Liver (tissue), 9 donors: Measurements from ENCODE around the gene IZUMO2. TPM values are rescaled to one million over a fixed set of nuclear protein-coding genes. Genes with fewer than 3 reads are reported as not detected.

ENCODE experiments used
- DNase-seq: peaks from one replicate; pipeline ENCODE4 v3.0.0-alpha.2; 2017; ENCODE audit warnings: low spot score
- H3K27ac ChIP-seq, 2 donors: one replicate each; pipeline ENCODE4 v1.7.0; 2013; ENCODE audit warnings: inconsistent platforms in 2 of 2, low read length in 2 of 2, control low read depth in 1 of 2, low read depth in 1 of 2, mild to moderate bottlenecking in 1 of 2
- H3K27me3 ChIP-seq, 4 donors: one replicate each; pipeline versions ENCODE4 v1.6.1 to v1.7.0; 2013; ENCODE audit warnings: low read length in 3 of 4, inconsistent platforms in 1 of 4, mild to moderate bottlenecking in 1 of 4, moderate library complexity in 1 of 4; ENCODE audit not compliant: control insufficient read depth in 4 of 4, insufficient read depth in 4 of 4
- H3K36me3 ChIP-seq, 4 donors: one replicate each; pipeline versions ENCODE4 v1.6.1 to v1.7.0; 2013; ENCODE audit warnings: low read length in 3 of 4, mild to moderate bottlenecking in 3 of 4, low read depth in 1 of 4, moderate library complexity in 1 of 4; ENCODE audit not compliant: control insufficient read depth in 4 of 4, insufficient read depth in 3 of 4
- H3K4me1 ChIP-seq, 4 donors: one replicate each; pipeline versions ENCODE4 v1.6.1 to v1.7.0; 2013; ENCODE audit warnings: low read length in 3 of 4, mild to moderate bottlenecking in 3 of 4, moderate library complexity in 1 of 4; ENCODE audit not compliant: control insufficient read depth in 4 of 4, insufficient read depth in 4 of 4
- H3K4me3 ChIP-seq, 3 donors: one replicate each; pipeline versions ENCODE4 v1.6.1 to v1.7.0; 2013; ENCODE audit warnings: low read length in 3 of 3, control low read depth in 1 of 3, low read depth in 1 of 3, mild to moderate bottlenecking in 1 of 3
- H3K9ac ChIP-seq, 2 donors: one replicate each; pipeline ENCODE4 v1.7.0; 2013; ENCODE audit warnings: low read length in 2 of 2, mild to moderate bottlenecking in 2 of 2, moderate library complexity in 2 of 2, control low read depth in 1 of 2, low read depth in 1 of 2
- H3K9me3 ChIP-seq, 4 donors: one replicate each; pipeline versions ENCODE4 v1.6.1 to v1.7.0; 2013; ENCODE audit warnings: low read length in 3 of 4; ENCODE audit not compliant: control insufficient read depth in 4 of 4
- EGR1 ChIP-seq, 2 donors: IDR thresholded peaks; 2 replicates each; pipeline ENCODE4 v1.6.1; 2016 to 2018; ENCODE audit warnings: antibody characterized with exemption in 2 of 2, low read depth in 2 of 2
- FOXA1 ChIP-seq: IDR thresholded peaks from 2 replicates; pipeline ENCODE4 v1.6.1; 2016; ENCODE audit warnings: antibody characterized with exemption
- FOXA2 ChIP-seq: IDR thresholded peaks from 2 replicates; pipeline ENCODE4 v1.6.1; 2016; ENCODE audit warnings: antibody characterized with exemption
- GABPA ChIP-seq, 2 donors: IDR thresholded peaks in 1 of 2; conservative IDR thresholded peaks in 1 of 2; 2 replicates each; pipeline ENCODE4 v1.6.1; 2016; ENCODE audit warnings: antibody characterized with exemption in 2 of 2, mild to moderate bottlenecking in 1 of 2, moderate library complexity in 1 of 2
- HNF4G ChIP-seq: IDR thresholded peaks from 2 replicates; pipeline ENCODE4 v1.6.1; 2016; ENCODE audit warnings: antibody characterized with exemption
- JUND ChIP-seq, 2 donors: IDR thresholded peaks; 2 replicates each; pipeline ENCODE4 v1.6.1; 2016; ENCODE audit warnings: antibody characterized with exemption in 2 of 2
- RXRA ChIP-seq, 2 donors: IDR thresholded peaks; 2 replicates each; pipeline ENCODE4 v1.6.1; 2017 to 2018; ENCODE audit warnings: antibody characterized with exemption in 2 of 2, mild to moderate bottlenecking in 1 of 2
- SP1 ChIP-seq: IDR thresholded peaks from 2 replicates; pipeline ENCODE4 v1.6.1; 2018; ENCODE audit warnings: antibody characterized with exemption, mild to moderate bottlenecking
- TAF1 ChIP-seq: conservative IDR thresholded peaks from 2 replicates; pipeline ENCODE4 v1.6.1; 2016; ENCODE audit warnings: antibody characterized with exemption, mild to moderate bottlenecking
- YY1 ChIP-seq: IDR thresholded peaks from 2 replicates; pipeline ENCODE4 v1.6.1; 2016; ENCODE audit warnings: antibody characterized with exemption, mild to moderate bottlenecking
- WGBS: extraction: QIAGEN DNeasy Blood & Tissue Kit; methylation state at CpG from one replicate; pipeline ENCODE4 v1.1.7; 2013; 5-methylcytosine and 5-hydroxymethylcytosine counted together
- polyA plus RNA-seq, 2 donors: library from polyadenylated mRNA; stranded (reverse) in 1 of 2; unstranded in 1 of 2; fragments of 200-250 nt in 1 of 2; fragments of >200 nt in 1 of 2; fragmentation: Nextera tagmentation in 1 of 2; extraction: Ambion mirVana in 1 of 2; gene quantifications; one replicate each; pipeline versions ENCODE4 v1.2.1 to v1.2.3, GENCODE V29; 2013 to 2015
- total RNA-seq, 2 donors: library from RNA; depleted of rRNA; stranded (reverse); fragments of >200 nt; gene quantifications; one replicate each; pipeline ENCODE4 v1.2.3, GENCODE V29; 2014
- TF ChIP-seq, protein P1 (sequence below): IDR thresholded peaks from 2 replicates; pipeline ENCODE4 v1.6.1; 2016; ENCODE audit warnings: antibody characterized with exemption, mild to moderate bottlenecking
- TF ChIP-seq, protein P2 (sequence below): IDR thresholded peaks from 2 replicates; pipeline ENCODE4 v1.6.1; 2016; ENCODE audit warnings: antibody characterized with exemption
- TF ChIP-seq, protein P3 (sequence below): IDR thresholded peaks from 2 replicates; pipeline ENCODE4 v1.6.1; 2016; ENCODE audit warnings: antibody characterized with exemption
- TF ChIP-seq, protein P4 (sequence below): IDR thresholded peaks from 2 replicates; pipeline ENCODE4 v1.6.1; 2016; ENCODE audit warnings: antibody characterized with exemption
- TF ChIP-seq, protein P5 (sequence below): fragments of 150-350 bp; IDR thresholded peaks from 2 replicates; pipeline ENCODE4 v1.5.1; 2017; ENCODE audit warnings: improper control_type of control experiment, low read depth, low read length; ENCODE audit not compliant: missing input control
- donor health status: healthy.
- donor health status: healthy.
- donor health status: healthy.
- donor health status: healthy.
- donor health status: healthy.

IZUMO2 gene
- total and polyA plus RNA-seq, 4 donors: not detected

DNA sequence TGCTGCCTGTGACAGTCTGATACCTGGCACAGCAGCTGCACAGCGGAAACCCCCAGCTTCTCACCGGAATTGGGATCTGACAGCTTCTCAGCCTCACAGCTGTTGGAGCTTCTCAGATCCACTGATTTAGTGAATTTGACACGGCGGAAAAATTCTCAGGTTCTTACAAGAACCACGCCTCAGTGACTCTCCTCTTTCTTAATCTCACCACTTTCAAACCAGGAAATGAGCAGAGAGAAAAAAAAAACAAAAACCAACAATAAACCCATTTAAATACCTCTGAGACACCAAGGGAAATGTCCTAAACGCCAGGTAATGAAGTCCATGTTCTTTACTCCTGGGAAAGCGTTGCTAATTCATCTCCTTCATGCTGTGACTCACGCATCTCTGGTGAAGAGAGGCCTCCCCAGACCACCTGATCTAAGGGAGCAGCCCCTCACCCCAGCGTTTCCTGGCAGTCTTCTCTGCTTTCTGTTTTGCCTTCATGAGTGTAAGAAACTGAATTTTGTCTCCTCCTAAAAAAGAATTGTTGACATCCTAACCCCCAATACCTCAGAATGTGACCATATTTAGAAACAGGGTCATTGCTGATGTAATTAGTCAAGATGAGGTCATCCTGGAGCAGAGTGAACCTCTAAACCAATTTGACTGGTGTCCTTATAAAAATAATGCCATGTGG is 15.9 kb upstream of the IZUMO2 start (continued):
- TF ChIP-seq, protein P1, sequence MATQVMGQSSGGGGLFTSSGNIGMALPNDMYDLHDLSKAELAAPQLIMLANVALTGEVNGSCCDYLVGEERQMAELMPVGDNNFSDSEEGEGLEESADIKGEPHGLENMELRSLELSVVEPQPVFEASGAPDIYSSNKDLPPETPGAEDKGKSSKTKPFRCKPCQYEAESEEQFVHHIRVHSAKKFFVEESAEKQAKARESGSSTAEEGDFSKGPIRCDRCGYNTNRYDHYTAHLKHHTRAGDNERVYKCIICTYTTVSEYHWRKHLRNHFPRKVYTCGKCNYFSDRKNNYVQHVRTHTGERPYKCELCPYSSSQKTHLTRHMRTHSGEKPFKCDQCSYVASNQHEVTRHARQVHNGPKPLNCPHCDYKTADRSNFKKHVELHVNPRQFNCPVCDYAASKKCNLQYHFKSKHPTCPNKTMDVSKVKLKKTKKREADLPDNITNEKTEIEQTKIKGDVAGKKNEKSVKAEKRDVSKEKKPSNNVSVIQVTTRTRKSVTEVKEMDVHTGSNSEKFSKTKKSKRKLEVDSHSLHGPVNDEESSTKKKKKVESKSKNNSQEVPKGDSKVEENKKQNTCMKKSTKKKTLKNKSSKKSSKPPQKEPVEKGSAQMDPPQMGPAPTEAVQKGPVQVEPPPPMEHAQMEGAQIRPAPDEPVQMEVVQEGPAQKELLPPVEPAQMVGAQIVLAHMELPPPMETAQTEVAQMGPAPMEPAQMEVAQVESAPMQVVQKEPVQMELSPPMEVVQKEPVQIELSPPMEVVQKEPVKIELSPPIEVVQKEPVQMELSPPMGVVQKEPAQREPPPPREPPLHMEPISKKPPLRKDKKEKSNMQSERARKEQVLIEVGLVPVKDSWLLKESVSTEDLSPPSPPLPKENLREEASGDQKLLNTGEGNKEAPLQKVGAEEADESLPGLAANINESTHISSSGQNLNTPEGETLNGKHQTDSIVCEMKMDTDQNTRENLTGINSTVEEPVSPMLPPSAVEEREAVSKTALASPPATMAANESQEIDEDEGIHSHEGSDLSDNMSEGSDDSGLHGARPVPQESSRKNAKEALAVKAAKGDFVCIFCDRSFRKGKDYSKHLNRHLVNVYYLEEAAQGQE: no peak
- TF ChIP-seq, protein P2, sequence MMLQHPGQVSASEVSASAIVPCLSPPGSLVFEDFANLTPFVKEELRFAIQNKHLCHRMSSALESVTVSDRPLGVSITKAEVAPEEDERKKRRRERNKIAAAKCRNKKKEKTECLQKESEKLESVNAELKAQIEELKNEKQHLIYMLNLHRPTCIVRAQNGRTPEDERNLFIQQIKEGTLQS: no peak

DNA sequence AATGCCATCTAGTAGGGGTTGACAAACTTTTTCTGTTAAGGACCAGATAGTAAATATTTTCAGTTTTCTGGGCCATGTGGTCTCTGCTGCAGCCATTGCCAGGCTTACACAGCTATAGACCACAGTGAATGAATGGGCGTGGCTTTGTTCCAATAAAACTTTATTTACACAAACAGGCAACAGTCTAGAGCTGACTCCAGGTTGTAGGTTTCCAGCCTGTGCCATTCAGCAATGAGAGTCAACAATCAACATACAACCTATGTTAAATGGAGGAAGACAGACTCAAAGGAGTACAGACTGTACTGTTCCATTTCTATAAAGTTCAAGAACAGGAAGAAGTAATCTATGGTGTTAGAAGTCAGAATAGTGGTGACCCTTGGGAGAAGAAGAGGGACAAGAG is 15.2 kb upstream of the IZUMO2 start:
- no peaks in the 10 kb centered on the region for H3K36me3 ChIP-seq
- H3K4me3 ChIP-seq: no peak overlapping the region
- H3K9ac ChIP-seq: no peak overlapping the region
- 57% methylated on average over 1 of the region's 1 CpG for WGBS
- peaks cover 0 to 6% (median 3%) of the 10 kb centered on the region in 4 donors for H3K9me3 ChIP-seq
- DNase-seq: no peak
- H3K27me3 ChIP-seq: peaks cover 0 to 5% (median 0%) of the 10 kb centered on the region in 4 donors
- no peak for TF ChIP-seq SP1
- TF ChIP-seq, protein P3, sequence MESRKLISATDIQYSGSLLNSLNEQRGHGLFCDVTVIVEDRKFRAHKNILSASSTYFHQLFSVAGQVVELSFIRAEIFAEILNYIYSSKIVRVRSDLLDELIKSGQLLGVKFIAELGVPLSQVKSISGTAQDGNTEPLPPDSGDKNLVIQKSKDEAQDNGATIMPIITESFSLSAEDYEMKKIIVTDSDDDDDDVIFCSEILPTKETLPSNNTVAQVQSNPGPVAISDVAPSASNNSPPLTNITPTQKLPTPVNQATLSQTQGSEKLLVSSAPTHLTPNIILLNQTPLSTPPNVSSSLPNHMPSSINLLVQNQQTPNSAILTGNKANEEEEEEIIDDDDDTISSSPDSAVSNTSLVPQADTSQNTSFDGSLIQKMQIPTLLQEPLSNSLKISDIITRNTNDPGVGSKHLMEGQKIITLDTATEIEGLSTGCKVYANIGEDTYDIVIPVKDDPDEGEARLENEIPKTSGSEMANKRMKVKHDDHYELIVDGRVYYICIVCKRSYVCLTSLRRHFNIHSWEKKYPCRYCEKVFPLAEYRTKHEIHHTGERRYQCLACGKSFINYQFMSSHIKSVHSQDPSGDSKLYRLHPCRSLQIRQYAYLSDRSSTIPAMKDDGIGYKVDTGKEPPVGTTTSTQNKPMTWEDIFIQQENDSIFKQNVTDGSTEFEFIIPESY: no peak
- no peak for TF ChIP-seq TAF1
- TF ChIP-seq GABPA (IDR thresholded peaks at IDR 0.05 in 1 of 2, conservative IDR thresholded peaks at IDR 0.05 in 1 of 2): no peak
- no peak for TF ChIP-seq HNF4G
- TF ChIP-seq FOXA2: no peak
- TF ChIP-seq YY1: no peak
- TF ChIP-seq RXRA (IDR thresholded peaks at IDR 0.05): no peak
- TF ChIP-seq, protein P4, sequence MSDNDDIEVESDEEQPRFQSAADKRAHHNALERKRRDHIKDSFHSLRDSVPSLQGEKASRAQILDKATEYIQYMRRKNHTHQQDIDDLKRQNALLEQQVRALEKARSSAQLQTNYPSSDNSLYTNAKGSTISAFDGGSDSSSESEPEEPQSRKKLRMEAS: no peak
- TF ChIP-seq, protein P1: no peak
- TF ChIP-seq, protein P5, sequence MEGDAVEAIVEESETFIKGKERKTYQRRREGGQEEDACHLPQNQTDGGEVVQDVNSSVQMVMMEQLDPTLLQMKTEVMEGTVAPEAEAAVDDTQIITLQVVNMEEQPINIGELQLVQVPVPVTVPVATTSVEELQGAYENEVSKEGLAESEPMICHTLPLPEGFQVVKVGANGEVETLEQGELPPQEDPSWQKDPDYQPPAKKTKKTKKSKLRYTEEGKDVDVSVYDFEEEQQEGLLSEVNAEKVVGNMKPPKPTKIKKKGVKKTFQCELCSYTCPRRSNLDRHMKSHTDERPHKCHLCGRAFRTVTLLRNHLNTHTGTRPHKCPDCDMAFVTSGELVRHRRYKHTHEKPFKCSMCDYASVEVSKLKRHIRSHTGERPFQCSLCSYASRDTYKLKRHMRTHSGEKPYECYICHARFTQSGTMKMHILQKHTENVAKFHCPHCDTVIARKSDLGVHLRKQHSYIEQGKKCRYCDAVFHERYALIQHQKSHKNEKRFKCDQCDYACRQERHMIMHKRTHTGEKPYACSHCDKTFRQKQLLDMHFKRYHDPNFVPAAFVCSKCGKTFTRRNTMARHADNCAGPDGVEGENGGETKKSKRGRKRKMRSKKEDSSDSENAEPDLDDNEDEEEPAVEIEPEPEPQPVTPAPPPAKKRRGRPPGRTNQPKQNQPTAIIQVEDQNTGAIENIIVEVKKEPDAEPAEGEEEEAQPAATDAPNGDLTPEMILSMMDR: no peak
- TF ChIP-seq JUND (IDR thresholded peaks at IDR 0.05): no peak
- TF ChIP-seq FOXA1: no peak
- TF ChIP-seq EGR1 (IDR thresholded peaks at IDR 0.05; ENCODE audit: low read depth in 2 of 2): no peak
- H3K27ac ChIP-seq: no peak overlapping the region
- H3K4me1 ChIP-seq: no peaks in the 10 kb centered on the region
